Bladder microvascular endothelial cell (primary cell): ENCODE measurements around the gene MUC22. TPM values are rescaled to one million over a fixed set of nuclear protein-coding genes. Genes with fewer than 3 reads are reported as not detected.

Experiments
- total RNA-seq: library from RNA; depleted of rRNA; stranded (reverse); fragments of >200 nt; gene quantifications from 2 replicates; pipeline ENCODE4 v1.2.3, GENCODE V29; 2014

MUC22 gene
- total RNA-seq = not detected in 2 replicates

GRCh38 chr6:31010393-31011060 is at the start of gene MUC22:
Gene MUC22 (plus strand): TSS chr6:31010474. CDS start chr6:31010707, 233 bp downstream.

GRCh38 chr6:30983439-30983838 is 26.8 kb upstream of the MUC22 start, which contains the start of gene MUC21:
Gene MUC21 (plus strand): TSS chr6:30983718. CDS start chr6:30983959, 241 bp downstream.

Other genes starting within 250 kb of the MUC22 start
- 2.6 and 18.4 TPM in 2 replicates for gene DDR1, start 126.0 kb upstream of the MUC22 start, total RNA-seq
- 7.6 and 21.7 TPM in 2 replicates for gene GTF2H4, start 102.3 kb upstream of the MUC22 start, total RNA-seq
- gene VARS2, start 96.2 kb upstream of the MUC22 start, total RNA-seq = 11.8 and 23.8 TPM in 2 replicates
- gene SFTA2, start 78.3 kb upstream of the MUC22 start, total RNA-seq = 0.16 TPM in 1 of 2 replicates, not detected in the other
- not detected in 2 replicates for gene MUCL3, start 69.5 kb upstream of the MUC22 start, total RNA-seq
- gene MUC21, start 26.8 kb upstream of the MUC22 start, total RNA-seq = not detected in 2 replicates
- not detected in 2 replicates for gene C6orf15, start 102.1 kb downstream of the MUC22 start, total RNA-seq
- 5.7 and 8.1 TPM in 2 replicates for gene PSORS1C1, start 104.3 kb downstream of the MUC22 start, total RNA-seq
- 0.06 TPM in 1 of 2 replicates, not detected in the other for gene CDSN, start 110.0 kb downstream of the MUC22 start, total RNA-seq
- not detected in 2 replicates for gene PSORS1C2, start 128.6 kb downstream of the MUC22 start, total RNA-seq
- gene CCHCR1, start 147.3 kb downstream of the MUC22 start, total RNA-seq = 15.7 and 16.2 TPM in 2 replicates
- gene TCF19, start 148.1 kb downstream of the MUC22 start, total RNA-seq = 16.6 and 30.6 TPM in 2 replicates
- gene POU5F1, start 160.2 kb downstream of the MUC22 start, total RNA-seq = 0.19 and 0.32 TPM in 2 replicates